ENCODE results near the gene SLC12A7. TPM values are rescaled to one million over a fixed set of nuclear protein-coding genes. Genes with fewer than 3 reads are reported as not detected.

Gene SLC12A7
- total RNA-seq, 6 experiments from 2014 or later, result 0.07 to 0.09 (median 0.09) TPM; not detected in 3

DNA sequence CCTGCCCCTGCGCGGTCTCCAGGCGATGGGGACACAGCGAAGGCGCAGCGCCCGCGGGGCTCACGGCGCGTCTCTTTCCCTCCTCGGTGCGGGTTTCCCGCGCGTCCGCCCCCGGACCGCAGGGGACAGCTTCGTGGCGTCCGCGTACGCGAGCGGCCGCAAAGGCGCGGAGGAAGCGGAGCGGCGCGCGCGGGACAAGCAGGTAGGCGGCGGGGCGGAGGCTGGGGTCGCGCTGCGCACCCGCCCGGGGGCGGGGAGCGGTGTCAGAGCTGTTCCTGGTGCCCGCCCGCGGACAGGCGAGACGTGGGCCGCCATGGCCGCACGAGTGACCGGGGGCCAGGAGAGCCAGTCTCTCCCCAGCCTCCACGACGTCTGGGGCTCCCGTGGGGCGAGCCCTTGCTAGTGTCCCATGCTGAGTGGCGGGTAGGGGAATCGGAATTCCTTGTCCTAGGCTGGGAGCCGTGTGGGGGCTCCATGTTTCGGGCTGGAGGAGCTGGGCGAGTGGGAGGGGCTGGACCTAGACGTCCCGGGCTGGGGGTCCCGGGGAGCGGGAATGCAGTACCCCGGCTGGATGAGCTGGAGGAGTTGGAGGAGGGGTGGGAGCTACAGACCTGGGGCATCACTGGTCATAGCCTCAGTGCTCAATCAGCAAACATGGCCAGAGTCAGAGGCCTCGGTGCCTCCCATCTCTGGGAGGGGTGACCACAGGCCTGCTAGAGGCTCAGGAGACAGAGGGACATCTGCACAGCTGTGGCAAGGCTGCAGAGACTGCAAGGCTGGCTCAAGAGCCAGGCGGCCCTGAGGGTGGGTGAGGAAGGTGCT lies 102.3 kb downstream of the SLC12A7 start:
- Mint-ChIP-seq H3K27ac (no peak overlapping the region), H3K36me3 (ENCODE audit: low read depth) (no peaks in the 10 kb centered on the region), H3K27me3 (ENCODE audit: insufficient read depth) (peaks cover 53% of the 10 kb centered on the region), H3K4me1 (ENCODE audit: low read depth) (no peaks in the 10 kb centered on the region), H3K9me3 (no peaks in the 10 kb centered on the region), H3K4me3 (no peak overlapping the region)
- DNase-seq, result no peak
- TF ChIP-seq, protein P1, sequence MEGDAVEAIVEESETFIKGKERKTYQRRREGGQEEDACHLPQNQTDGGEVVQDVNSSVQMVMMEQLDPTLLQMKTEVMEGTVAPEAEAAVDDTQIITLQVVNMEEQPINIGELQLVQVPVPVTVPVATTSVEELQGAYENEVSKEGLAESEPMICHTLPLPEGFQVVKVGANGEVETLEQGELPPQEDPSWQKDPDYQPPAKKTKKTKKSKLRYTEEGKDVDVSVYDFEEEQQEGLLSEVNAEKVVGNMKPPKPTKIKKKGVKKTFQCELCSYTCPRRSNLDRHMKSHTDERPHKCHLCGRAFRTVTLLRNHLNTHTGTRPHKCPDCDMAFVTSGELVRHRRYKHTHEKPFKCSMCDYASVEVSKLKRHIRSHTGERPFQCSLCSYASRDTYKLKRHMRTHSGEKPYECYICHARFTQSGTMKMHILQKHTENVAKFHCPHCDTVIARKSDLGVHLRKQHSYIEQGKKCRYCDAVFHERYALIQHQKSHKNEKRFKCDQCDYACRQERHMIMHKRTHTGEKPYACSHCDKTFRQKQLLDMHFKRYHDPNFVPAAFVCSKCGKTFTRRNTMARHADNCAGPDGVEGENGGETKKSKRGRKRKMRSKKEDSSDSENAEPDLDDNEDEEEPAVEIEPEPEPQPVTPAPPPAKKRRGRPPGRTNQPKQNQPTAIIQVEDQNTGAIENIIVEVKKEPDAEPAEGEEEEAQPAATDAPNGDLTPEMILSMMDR (IDR thresholded peaks at IDR 0.05), result no peak

DNA sequence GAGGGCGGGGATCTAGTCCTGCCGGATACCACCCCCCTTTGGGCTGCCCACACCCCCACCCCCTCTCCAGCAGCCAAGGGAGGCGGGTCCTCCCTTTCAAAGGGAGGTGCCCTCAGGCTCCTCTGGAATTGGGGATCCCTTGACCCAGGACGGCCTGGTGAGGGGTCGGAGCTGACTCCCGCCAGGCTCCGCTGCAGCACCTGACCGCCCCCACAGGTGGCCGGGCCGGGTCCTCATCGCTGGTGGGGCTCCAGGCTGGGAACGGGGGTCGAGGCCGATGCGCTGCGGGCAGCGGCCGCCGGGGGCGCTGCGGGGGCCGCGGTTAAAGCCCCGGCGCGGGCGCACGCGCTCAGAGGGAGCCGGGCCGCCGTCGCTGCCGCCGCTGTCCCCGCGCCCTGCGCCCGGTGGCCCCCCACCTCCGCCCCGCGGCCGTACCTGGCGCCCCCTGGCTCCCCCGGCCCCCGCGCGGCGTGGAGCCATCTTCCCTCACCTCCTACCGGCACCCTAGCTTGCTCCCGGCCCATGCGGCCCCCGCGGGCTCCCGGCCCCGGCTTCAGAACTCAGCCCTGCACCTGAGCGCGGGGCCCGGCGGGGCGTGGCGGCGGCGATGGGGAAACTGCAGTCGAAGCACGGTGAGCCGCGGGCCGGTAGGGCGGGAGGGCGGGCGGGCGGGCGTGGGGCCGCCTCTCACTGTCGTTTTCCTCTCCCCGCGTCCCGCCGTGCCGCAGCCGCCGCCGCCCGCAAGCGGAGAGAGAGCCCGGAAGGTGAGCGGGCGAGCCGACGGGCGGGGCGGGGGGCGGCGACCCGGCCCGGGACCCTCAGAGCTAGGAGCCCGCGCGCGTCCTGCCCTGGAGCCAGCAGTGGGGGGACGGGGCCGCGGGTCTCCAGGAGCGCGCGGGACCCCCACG lies 103.2 kb downstream of the SLC12A7 start, which contains the start of gene NKD2:
NKD2 (plus strand) TSS at position 352 of the 908 bp plus-strand sequence; CDS start at position 608, 256 bp downstream.
- DNase-seq, result no peak
- Mint-ChIP-seq H3K27ac (no peak within 1 kb of the TSS), H3K36me3 (ENCODE audit: low read depth) (no peaks in the 10 kb centered on the region), H3K4me3 (no peak within 1 kb of the TSS), H3K4me1 (ENCODE audit: low read depth) (no peaks in the 10 kb centered on the region), H3K9me3 (no peaks in the 10 kb centered on the region), H3K27me3 (ENCODE audit: insufficient read depth) (peaks cover 61% of the 10 kb centered on the region)
- TF ChIP-seq, protein P1 (IDR thresholded peaks at IDR 0.05), result peak; percentile 67

DNA sequence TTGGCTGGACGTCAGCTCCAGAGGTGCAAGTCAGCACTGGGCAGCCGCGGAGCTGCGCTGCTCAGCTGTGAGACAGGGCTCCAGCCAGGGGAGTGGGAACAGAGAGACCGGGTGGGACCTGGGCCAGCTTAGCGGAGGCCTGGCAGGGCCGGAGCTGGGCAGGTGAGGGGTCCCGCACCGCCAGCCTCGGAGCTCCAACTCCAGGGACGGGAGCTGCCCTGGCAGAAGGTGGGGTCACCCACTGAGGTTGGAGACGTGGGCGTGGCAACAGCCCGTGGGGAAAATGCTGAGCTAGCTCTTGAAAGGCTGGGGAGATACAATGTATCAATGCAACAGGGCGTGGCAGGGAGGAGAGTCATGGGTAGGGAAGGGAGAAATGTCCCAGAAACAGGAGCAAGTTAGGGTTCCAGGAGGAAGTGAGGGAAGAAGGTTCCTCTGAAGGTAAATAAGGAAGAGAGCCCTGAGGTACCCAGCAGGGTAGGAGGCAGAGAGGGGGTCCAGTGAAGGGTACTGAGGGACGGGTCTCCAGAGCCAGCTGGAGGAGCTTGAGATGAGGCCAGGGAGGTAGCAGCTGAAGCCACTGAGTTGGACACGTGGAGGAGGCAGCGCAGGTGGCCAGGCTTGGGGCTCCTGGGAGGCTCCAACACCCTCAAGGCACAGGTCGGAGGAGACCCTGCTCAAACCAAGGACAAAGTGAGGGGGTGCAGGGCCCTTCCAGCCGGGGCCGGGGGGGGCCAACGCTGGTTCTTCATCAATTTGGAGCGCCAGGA lies 104.0 kb downstream of the SLC12A7 start:
- no peaks in the 10 kb centered on the region for H3K9me3 Mint-ChIP-seq
- H3K4me1 Mint-ChIP-seq (ENCODE audit: low read depth), result no peaks in the 10 kb centered on the region
- DNase-seq, result no peak
- H3K36me3 Mint-ChIP-seq (ENCODE audit: low read depth), result no peaks in the 10 kb centered on the region
- peaks cover 61% of the 10 kb centered on the region for H3K27me3 Mint-ChIP-seq (ENCODE audit: insufficient read depth)
- no peak overlapping the region for H3K4me3 Mint-ChIP-seq
- TF ChIP-seq, protein P1 (IDR thresholded peaks at IDR 0.05), result no peak
- H3K27ac Mint-ChIP-seq, result no peak overlapping the region

DNA sequence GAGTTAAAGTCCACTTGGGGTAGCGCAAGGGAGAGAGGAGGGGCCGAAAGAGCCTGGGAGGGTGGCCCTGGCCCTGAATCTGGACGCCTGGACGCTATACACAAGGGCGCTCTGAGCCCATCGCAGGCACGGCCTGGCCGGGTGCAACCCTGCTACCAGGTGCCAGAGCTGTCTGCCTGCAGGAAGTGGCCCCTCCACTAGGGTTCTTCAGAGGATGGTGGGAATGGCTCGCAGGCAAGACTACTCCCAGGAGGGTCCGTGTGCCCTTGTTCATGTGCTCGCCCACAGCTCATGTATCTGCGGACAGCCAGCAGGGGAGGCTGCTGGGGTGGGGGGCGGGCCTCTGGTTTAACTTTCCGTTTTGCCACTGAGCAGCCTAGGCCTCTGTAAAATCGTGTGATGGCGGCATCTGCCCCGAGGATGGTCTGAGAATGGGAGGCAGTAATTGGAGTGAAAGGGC lies 104.6 kb downstream of the SLC12A7 start:
- H3K4me1 Mint-ChIP-seq (ENCODE audit: low read depth), result no peaks in the 10 kb centered on the region
- no peaks in the 10 kb centered on the region for H3K9me3 Mint-ChIP-seq
- peaks cover 62% of the 10 kb centered on the region for H3K27me3 Mint-ChIP-seq (ENCODE audit: insufficient read depth)
- TF ChIP-seq, protein P1 (IDR thresholded peaks at IDR 0.05), result no peak
- no peak for DNase-seq
- H3K27ac Mint-ChIP-seq, result no peak overlapping the region
- H3K36me3 Mint-ChIP-seq (ENCODE audit: low read depth), result no peaks in the 10 kb centered on the region
- H3K4me3 Mint-ChIP-seq, result no peak overlapping the region

DNA sequence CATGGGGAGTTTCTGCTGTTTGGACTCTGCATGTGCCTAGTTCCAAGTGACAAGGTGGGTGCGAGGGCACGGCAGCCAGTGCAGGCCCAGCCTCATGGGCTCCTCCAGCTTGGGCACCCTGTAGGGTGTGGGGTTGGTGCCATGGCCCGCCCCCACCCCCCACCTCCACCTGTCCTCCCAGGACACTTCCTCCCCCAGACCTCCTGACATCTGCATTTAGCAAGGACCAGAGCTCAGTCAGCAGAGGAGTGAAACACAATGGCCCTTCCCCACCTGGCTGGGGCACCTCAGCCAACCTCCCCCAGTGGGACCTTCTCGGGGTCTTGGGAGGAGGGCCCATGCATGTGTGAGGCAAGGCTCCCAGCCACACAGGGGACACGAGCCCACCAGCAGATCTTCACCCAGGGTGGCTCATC lies 105.2 kb downstream of the SLC12A7 start:
- TF ChIP-seq, protein P1 (IDR thresholded peaks at IDR 0.05), result no peak
- no peaks in the 10 kb centered on the region for H3K9me3 Mint-ChIP-seq
- H3K27me3 Mint-ChIP-seq (ENCODE audit: insufficient read depth), result peaks cover 61% of the 10 kb centered on the region
- no peaks in the 10 kb centered on the region for H3K4me1 Mint-ChIP-seq (ENCODE audit: low read depth)
- no peak overlapping the region for H3K27ac Mint-ChIP-seq
- no peaks in the 10 kb centered on the region for H3K36me3 Mint-ChIP-seq (ENCODE audit: low read depth)
- no peak overlapping the region for H3K4me3 Mint-ChIP-seq
- no peak for DNase-seq

All from HFFc6 (cell line).